DMS79 treated with DMSO at 0.1 percent for 48 hours (cell line): ENCODE data around the gene DNAH9.

Source experiments
- DNase-seq: peaks from one replicate; lab custom pipeline; 2025; lab: John Stamatoyannopoulos, UW

DNAH9 gene

GRCh38 chr17:11979795-11980194, 381.5 kb downstream of the DNAH9 start:
- no peak for DNase-seq

- DNase-seq = no peak
Observed at GRCh38 chr17:11980813-11981212, 382.5 kb downstream of the DNAH9 start.

GRCh38 chr17:11981862-11982261, 383.6 kb downstream of the DNAH9 start:
- no peak for DNase-seq

GRCh38 chr17:11986179-11986941, 388.1 kb downstream of the DNAH9 start:
- DNase-seq = no peak

GRCh38 chr17:11986942-11987329, 388.7 kb downstream of the DNAH9 start:
- DNase-seq = no peak

GRCh38 chr17:11990363-11990983, 392.2 kb downstream of the DNAH9 start:
- DNase-seq = no peak

- DNase-seq = no peak
Observed at GRCh38 chr17:11991461-11991860, 393.2 kb downstream of the DNAH9 start.

GRCh38 chr17:11996722-11997146, 398.5 kb downstream of the DNAH9 start:
- DNase-seq = peak; percentile 31

GRCh38 chr17:11997147-11997971, 399.1 kb downstream of the DNAH9 start, which contains the start of gene ZNF18:
Gene ZNF18 (minus strand): TSS chr17:11997475. CDS start chr17:11992829, 4,646 bp downstream.
- DNase-seq = peak; percentile 63

- DNase-seq = no peak
Observed at GRCh38 chr17:11997972-11998233, 399.6 kb downstream of the DNAH9 start.

GRCh38 chr17:11999696-12000095, 401.4 kb downstream of the DNAH9 start:
- DNase-seq = no peak

GRCh38 chr17:12007466-12007865, 409.2 kb downstream of the DNAH9 start:
- DNase-seq = no peak
